ENCODE measurements around the gene RPS19. TPM values are rescaled to one million over a fixed set of nuclear protein-coding genes. Genes with fewer than 3 reads are reported as not detected.

RPS19 gene
- total RNA-seq, 1 experiment from 2014 or later: 1,830 TPM

- no peak for DNase-seq
- intact Hi-C loops (cut with micrococcal nuclease): no loop called here
- Histone ChIP-seq H3K79me2 (ENCODE audit: low read length) (no peaks in the 10 kb centered on the region), H3K4me2 (ENCODE audit: low read length) (no peak within 1 kb of the TSS), H3K4me1 (ENCODE audit: insufficient read depth, low read length) (no peaks in the 10 kb centered on the region), H3F3A (ENCODE audit: low read length, unreplicated experiment) (no peaks in the 10 kb centered on the region), H3K4me3 (ENCODE audit: low read length) (no peak within 1 kb of the TSS), H2AFZ (ENCODE audit: low read length) (no peak within 1 kb of the TSS), H3K9me2 (replicated peaks; ENCODE audit: low read length) (no peaks in the 10 kb centered on the region), H3K27me3 (ENCODE audit: low read length) (no peaks in the 10 kb centered on the region), H4K20me1 (ENCODE audit: low read length) (no peaks in the 10 kb centered on the region), H3K36me3 (ENCODE audit: low read depth, low read length) (no peaks in the 10 kb centered on the region), H3K9me3 (ENCODE audit: low read length) (no peaks in the 10 kb centered on the region), H3K9ac (ENCODE audit: low read length) (no peak within 1 kb of the TSS), H3K27ac (ENCODE audit: low read length) (no peak within 1 kb of the TSS)
- no peak for ATAC-seq
- BruUV-seq (replicated peaks): no TSS peak
- POLR2A ChIA-PET (ENCODE audit: unreplicated experiment): no interaction called here
- TF ChIP-seq EZH2phosphoT487 (IDR thresholded peaks at IDR 0.05; ENCODE audit: borderline replicate concordance, low read length): no peak
- no peak for TF ChIP-seq EZH2 (IDR thresholded peaks at IDR 0.05; ENCODE audit: low read length, unreplicated experiment)
- TF ChIP-seq, protein P1, sequence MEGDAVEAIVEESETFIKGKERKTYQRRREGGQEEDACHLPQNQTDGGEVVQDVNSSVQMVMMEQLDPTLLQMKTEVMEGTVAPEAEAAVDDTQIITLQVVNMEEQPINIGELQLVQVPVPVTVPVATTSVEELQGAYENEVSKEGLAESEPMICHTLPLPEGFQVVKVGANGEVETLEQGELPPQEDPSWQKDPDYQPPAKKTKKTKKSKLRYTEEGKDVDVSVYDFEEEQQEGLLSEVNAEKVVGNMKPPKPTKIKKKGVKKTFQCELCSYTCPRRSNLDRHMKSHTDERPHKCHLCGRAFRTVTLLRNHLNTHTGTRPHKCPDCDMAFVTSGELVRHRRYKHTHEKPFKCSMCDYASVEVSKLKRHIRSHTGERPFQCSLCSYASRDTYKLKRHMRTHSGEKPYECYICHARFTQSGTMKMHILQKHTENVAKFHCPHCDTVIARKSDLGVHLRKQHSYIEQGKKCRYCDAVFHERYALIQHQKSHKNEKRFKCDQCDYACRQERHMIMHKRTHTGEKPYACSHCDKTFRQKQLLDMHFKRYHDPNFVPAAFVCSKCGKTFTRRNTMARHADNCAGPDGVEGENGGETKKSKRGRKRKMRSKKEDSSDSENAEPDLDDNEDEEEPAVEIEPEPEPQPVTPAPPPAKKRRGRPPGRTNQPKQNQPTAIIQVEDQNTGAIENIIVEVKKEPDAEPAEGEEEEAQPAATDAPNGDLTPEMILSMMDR (conservative IDR thresholded peaks at IDR 0.05; ENCODE audit: low read depth, low read length): no peak
- CTCF ChIA-PET: no interaction called here
These were observed 15.5 kb upstream of the RPS19 start, which contains the start of gene LYPD4 for GRCh38 chr19:41844601-41845000. Gene LYPD4, minus strand, starts transcription at chr19:41844683. Its CDS starts 5,398 bp downstream, at chr19:41839285.

DNA sequence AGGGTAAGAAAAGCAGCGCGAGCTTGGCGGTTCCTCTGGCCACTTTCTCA is 15.2 kb upstream of the RPS19 start, which contains the start of gene DMRTC2:
Gene DMRTC2 (plus strand): TSS at position 42 of the 50 bp plus-strand sequence. CDS start 2,387 bp downstream, outside the sequence.
- TF ChIP-seq, protein P1 (conservative IDR thresholded peaks at IDR 0.05; ENCODE audit: low read depth, low read length): no peak
- no peak for TF ChIP-seq EZH2 (IDR thresholded peaks at IDR 0.05; ENCODE audit: low read length, unreplicated experiment)
- no peak for TF ChIP-seq EZH2phosphoT487 (IDR thresholded peaks at IDR 0.05; ENCODE audit: borderline replicate concordance, low read length)
- intact Hi-C loops (cut with micrococcal nuclease): no loop called here
- no peak for ATAC-seq

GRCh38 chr19:41845051-41845590 is 14.9 kb upstream of the RPS19 start:
- no peaks in the 10 kb centered on the region for H4K20me1 ChIP-seq (ENCODE audit: low read length)
- H2AFZ ChIP-seq (ENCODE audit: low read length): no peak overlapping the region
- ChIA-PET POLR2A (ENCODE audit: unreplicated experiment) (no interaction called here), CTCF (no interaction called here)
- no peaks in the 10 kb centered on the region for H3F3A ChIP-seq (ENCODE audit: low read length, unreplicated experiment)
- TF ChIP-seq EZH2 (IDR thresholded peaks at IDR 0.05; ENCODE audit: low read length, unreplicated experiment) (no peak), EZH2phosphoT487 (IDR thresholded peaks at IDR 0.05; ENCODE audit: borderline replicate concordance, low read length) (no peak)
- TF ChIP-seq, protein P1 (conservative IDR thresholded peaks at IDR 0.05; ENCODE audit: low read depth, low read length): no peak
- DNase-seq: no peak
- no peak overlapping the region for H3K27ac ChIP-seq (ENCODE audit: low read length)
- no peaks in the 10 kb centered on the region for H3K4me1 ChIP-seq (ENCODE audit: insufficient read depth, low read length)
- H3K9me2 ChIP-seq (replicated peaks; ENCODE audit: low read length): no peaks in the 10 kb centered on the region
- no peaks in the 10 kb centered on the region for H3K27me3 ChIP-seq (ENCODE audit: low read length)
- no peak overlapping the region for H3K4me3 ChIP-seq (ENCODE audit: low read length)
- no peak overlapping the region for H3K9ac ChIP-seq (ENCODE audit: low read length)
- intact Hi-C loops (cut with micrococcal nuclease): no loop called here
- BruUV-seq (replicated peaks): no TSS peak
- no peaks in the 10 kb centered on the region for H3K9me3 ChIP-seq (ENCODE audit: low read length)
- no peaks in the 10 kb centered on the region for H3K36me3 ChIP-seq (ENCODE audit: low read depth, low read length)
- no peak for ATAC-seq
- H3K4me2 ChIP-seq (ENCODE audit: low read length): no peak overlapping the region
- no peaks in the 10 kb centered on the region for H3K79me2 ChIP-seq (ENCODE audit: low read length)

More for the DNA sequence above, 15.2 kb upstream of the RPS19 start, which contains the start of gene DMRTC2:
- Histone ChIP-seq H2AFZ (ENCODE audit: low read length) (no peak within 1 kb of the TSS), H3K27ac (ENCODE audit: low read length) (no peak within 1 kb of the TSS), H3K4me3 (ENCODE audit: low read length) (no peak within 1 kb of the TSS), H3K9me3 (ENCODE audit: low read length) (no peaks in the 10 kb centered on the region), H3K4me2 (ENCODE audit: low read length) (no peak within 1 kb of the TSS), H3K79me2 (ENCODE audit: low read length) (no peaks in the 10 kb centered on the region), H3K36me3 (ENCODE audit: low read depth, low read length) (no peaks in the 10 kb centered on the region), H3K9ac (ENCODE audit: low read length) (no peak within 1 kb of the TSS), H3K4me1 (ENCODE audit: insufficient read depth, low read length) (no peaks in the 10 kb centered on the region), H3K9me2 (replicated peaks; ENCODE audit: low read length) (no peaks in the 10 kb centered on the region), H4K20me1 (ENCODE audit: low read length) (no peaks in the 10 kb centered on the region), H3F3A (ENCODE audit: low read length, unreplicated experiment) (no peaks in the 10 kb centered on the region), H3K27me3 (ENCODE audit: low read length) (no peaks in the 10 kb centered on the region)
- POLR2A ChIA-PET (ENCODE audit: unreplicated experiment): no interaction called here
- CTCF ChIA-PET: no interaction called here
- BruUV-seq (replicated peaks): no TSS peak
- DNase-seq: no peak

All from PC-3 (cell line).